HepG2 (cell line): ENCODE measurements around the gene S100A10. TPM values are rescaled to one million over a fixed set of nuclear protein-coding genes. Genes with fewer than 3 reads are reported as not detected.

Source experiments
- ATAC-seq: fragments of 200-7000 bp; cut with Tn5 transposase; 3 replicates; pipeline ENCODE4 v1.9.1; 2020; ENCODE audit warnings: mild to moderate bottlenecking, moderate library complexity
- BruUV-seq: library from RNA; stranded (reverse); fragments of 400-500 nt; replicated peaks from 2 replicates; lab custom pipeline; 2021; lab: Mats Ljungman, UMichigan
- CTCF ChIA-PET: fragments of 300-600 bp; formaldehyde crosslinking; extraction: SDS; loops from one replicate; lab custom pipeline; 2021; ENCODE audit warnings: low total read pairs, inconsistent platforms, low intra/inter-chr PET ratio; lab: Yijun Ruan, JAX
- POLR2A ChIA-PET: fragments of 350-600 bp; sonication (Branson Sonifier 250); formaldehyde crosslinking; loops from one replicate; lab custom pipeline; 2020; ENCODE audit warnings: antibody characterized with exemption, inconsistent platforms; lab: Yijun Ruan, JAX
- DNase-seq: peaks from one replicate; pipeline ENCODE4 v3.0.0-alpha.2; 2015; ENCODE audit warnings: low spot score
- FAIRE-seq: peaks from 3 replicates; lab custom pipeline; 2011; peaks lifted over from hg19 to GRCh38; lab: Jason Lieb, UNC
- H2AFZ ChIP-seq: one replicate; pipeline ENCODE4 v1.6.1; 2011; ENCODE audit warnings: low read length, inconsistent platforms
- H3K27ac ChIP-seq: fragments of 300-600 bp; 3 replicates; pipeline ENCODE4 v1.8.0; 2011; ENCODE audit warnings: mixed run types, mild to moderate bottlenecking, mixed read lengths, low read length, inconsistent platforms; ENCODE audit not compliant: insufficient read depth; ENCODE audit errors: extremely low read length
- H3K27me3 ChIP-seq, 2 experiments: fragments of 200-600 bp in 1 of 2; 2 replicates in 1 of 2; 3 replicates in 1 of 2; pipeline versions ENCODE4 v1.6.0 to v1.8.0; 2011; ENCODE audit warnings: low read length in 2 of 2, mild to moderate bottlenecking in 2 of 2, moderate library complexity in 2 of 2, inconsistent platforms in 1 of 2; ENCODE audit not compliant: insufficient read depth in 2 of 2, control insufficient read depth in 1 of 2
- H3K36me3 ChIP-seq, 2 experiments: fragments of 200-600 bp in 1 of 2; replicated peaks in 1 of 2; 2 replicates in 1 of 2; 3 replicates in 1 of 2; pipeline versions ENCODE4 v1.5.1 to v1.8.0; 2011; ENCODE audit warnings: low read length in 2 of 2, inconsistent platforms in 1 of 2; ENCODE audit not compliant: insufficient read depth in 2 of 2, control insufficient read depth in 1 of 2
- H3K4me1 ChIP-seq: 2 replicates; pipeline ENCODE4 v1.5.1; 2012; ENCODE audit warnings: low read length, inconsistent platforms; ENCODE audit not compliant: insufficient read depth
- H3K4me2 ChIP-seq: 2 replicates; pipeline ENCODE4 v1.6.0; 2011; ENCODE audit warnings: low read depth, low read length, inconsistent platforms
- H3K4me3 ChIP-seq, 3 experiments: fragments of 200-600 bp in 1 of 3; sonication (generic), shearing (Covaris generic) in 1 of 3; replicated peaks in 1 of 3; 2 replicates each; pipeline ENCODE4 v1.5.1; 2011 to 2016; ENCODE audit warnings: low read length in 3 of 3, inconsistent platforms in 2 of 3, low read depth in 2 of 3, mild to moderate bottlenecking in 2 of 3, control low read depth in 1 of 3, mixed read lengths in 1 of 3; ENCODE audit not compliant: insufficient read depth in 1 of 3
- H3K79me2 ChIP-seq: one replicate; pipeline ENCODE4 v1.6.1; 2011; ENCODE audit warnings: low read length, inconsistent platforms; ENCODE audit not compliant: insufficient read depth
- H3K9ac ChIP-seq: 2 replicates; pipeline ENCODE4 v1.6.0; 2011; ENCODE audit warnings: mild to moderate bottlenecking, low read depth, low read length, inconsistent platforms; ENCODE audit not compliant: insufficient read depth
- H3K9me3 ChIP-seq: 2 replicates; pipeline ENCODE4 v1.5.1; 2012; ENCODE audit warnings: mild to moderate bottlenecking, low read length
- H4K20me1 ChIP-seq: 2 replicates; pipeline ENCODE4 v1.6.0; 2011; ENCODE audit warnings: inconsistent platforms, mild to moderate bottlenecking, low read length, moderate library complexity; ENCODE audit not compliant: insufficient read depth
- ATF2 ChIP-seq: sonication (generic); formaldehyde crosslinking; IDR thresholded peaks from 2 replicates; pipeline ENCODE4 v1.4.0; 2020; ENCODE audit warnings: missing genetic modification reagents
- BHLHE40 ChIP-seq: IDR thresholded peaks from 2 replicates; pipeline ENCODE4 v1.6.1; 2011; ENCODE audit warnings: low read length, improper control_type of control experiment
- CBX1 ChIP-seq: IDR thresholded peaks from one replicate; pipeline ENCODE4 v1.6.1; 2016; ENCODE audit warnings: antibody characterized with exemption, low read depth
- ELF4 ChIP-seq: sonication (generic); formaldehyde crosslinking; IDR thresholded peaks from 2 replicates; pipeline ENCODE4 v1.5.0; 2020; ENCODE audit warnings: missing genetic modification reagents, mild to moderate bottlenecking, moderate library complexity, borderline replicate concordance
- MXD1 ChIP-seq: sonication (generic); formaldehyde crosslinking; IDR thresholded peaks from 2 replicates; pipeline ENCODE4 v1.4.0; 2020; ENCODE audit warnings: mild to moderate bottlenecking, missing genetic modification reagents
- NFKBIZ ChIP-seq: IDR thresholded peaks from 2 replicates; pipeline ENCODE4 v1.6.1; 2018; ENCODE audit warnings: missing genetic modification reagents, missing compliant biosample characterization
- SRY ChIP-seq: sonication (generic); formaldehyde crosslinking; IDR thresholded peaks from 2 replicates; pipeline ENCODE4 v1.8.0; 2022; ENCODE audit warnings: mild to moderate bottlenecking, missing genetic modification reagents
- ZNF253 ChIP-seq: sonication (generic); formaldehyde crosslinking; IDR thresholded peaks from 2 replicates; pipeline ENCODE4 v1.8.0; 2022; ENCODE audit warnings: mild to moderate bottlenecking, missing genetic modification reagents, borderline replicate concordance
- ZNF431 ChIP-seq: sonication (generic); formaldehyde crosslinking; IDR thresholded peaks from 2 replicates; pipeline ENCODE4 v1.9.0; 2022; ENCODE audit warnings: missing genetic modification reagents, low read depth, mild to moderate bottlenecking, borderline replicate concordance
- ZNF44 ChIP-seq: sonication (generic); formaldehyde crosslinking; IDR thresholded peaks from 2 replicates; pipeline ENCODE4 v1.5.1; 2020; ENCODE audit warnings: mild to moderate bottlenecking, missing genetic modification reagents
- WGBS: methylation state at CpG from one replicate; pipeline ENCODE4 v1.1.6; 2017; ENCODE audit warnings: low lambda C conversion rate; 5-methylcytosine and 5-hydroxymethylcytosine counted together
- in situ Hi-C: cut with HindIII; loops from 2 replicates; pipeline ENCODE4 v1.10.0; 2017; ENCODE audit warnings: low pct_unique_long_range_greater_than_20kb; ENCODE audit not compliant: extremely low pct_ligation_motif_present
- intact Hi-C: fragments of 100-400 bp; cut with micrococcal nuclease; formaldehyde crosslinking; loops from one replicate; pipeline ENCODE4 v1.10.0; 2022; ENCODE audit not compliant: unreplicated experiment
- polyA plus RNA-seq, 8 experiments: library from polyadenylated mRNA; depleted of rRNA in 3 of 8; stranded (reverse) in 7 of 8; unstranded in 1 of 8; fragments of >200 nt; fragmentation: Illumina TruSeq in 4 of 8; extraction: Trizol in 4 of 8; gene quantifications; 2 replicates each; pipeline versions ENCODE4 v1.2.1 to v1.2.3, GENCODE V29; 2011 to 2016; ENCODE audit warnings: low read depth in 4 of 8, missing spikeins in 1 of 8, mixed read lengths in 1 of 8; ENCODE audit not compliant: insufficient read depth in 1 of 8
- total RNA-seq, 5 experiments: library from RNA; depleted of rRNA; stranded (reverse); fragments of >200 nt; fragmentation: Illumina TruSeq; extraction: Trizol; gene quantifications; 2 replicates each; pipeline ENCODE4 v1.2.3, GENCODE V29; 2016; ENCODE audit warnings: low read depth in 1 of 5

S100A10 gene
- total and polyA plus RNA-seq, 2 of the 13 experiments (the other 11 are each of a cell fraction or from before 2014, with no cell fraction given) = 16.8 to 28.7 TPM

- Histone ChIP-seq H3K27ac (no peak overlapping the region), H3K9ac (no peak overlapping the region), H3K36me3 (no peaks in the 10 kb centered on the region), H2AFZ (no peak overlapping the region), H3K4me3 (no peak overlapping the region), H3K79me2 (no peaks in the 10 kb centered on the region), H3K9me3 (no peaks in the 10 kb centered on the region), H3K4me1 (peaks cover 6% of the 10 kb centered on the region), H3K4me2 (no peak overlapping the region), H3K27me3 (no peaks in the 10 kb centered on the region), H4K20me1 (no peaks in the 10 kb centered on the region)
- CTCF ChIA-PET = interaction anchor here (1.4 to 3.1 kb wide), 2 partner anchors 67 to 78 kb away, joined by 3 to 33 read pairs; no protein-coding TSS in a partner anchor
- POLR2A ChIA-PET = no interaction called here
- no peak for ATAC-seq
- in situ Hi-C loops (no loop called here), intact Hi-C loops (loop anchor here (2.0 kb wide), 1 partner anchor 33 kb away; no protein-coding TSS in a partner anchor)
- DNase-seq = no peak
- BruUV-seq = no TSS peak
- WGBS = 11% methylated on average over 2 of the region's 2 CpGs
- FAIRE-seq = no peak
- no peak for TF ChIP-seq ATF2 (CRISPR knock-in tag)
- no peak for TF ChIP-seq MXD1 (CRISPR knock-in tag)
- TF ChIP-seq NFKBIZ (CRISPR knock-in tag) = no peak
- TF ChIP-seq ZNF44 (CRISPR knock-in tag) = no peak
These were observed 57.6 kb downstream of the S100A10 start for GRCh38 chr1:151935894-151936602.

GRCh38 chr1:151935154-151935553 lies 58.5 kb downstream of the S100A10 start:
- 34% methylated on average over 3 of the region's 3 CpGs for WGBS
- Histone ChIP-seq H3K4me2 (no peak overlapping the region), H3K9me3 (no peaks in the 10 kb centered on the region), H3K9ac (no peak overlapping the region), H3K4me1 (no peaks in the 10 kb centered on the region), H3K79me2 (no peaks in the 10 kb centered on the region), H3K27me3 (no peaks in the 10 kb centered on the region), H3K4me3 (no peak overlapping the region), H4K20me1 (no peaks in the 10 kb centered on the region), H3K27ac (no peak overlapping the region), H3K36me3 (no peaks in the 10 kb centered on the region), H2AFZ (no peak overlapping the region)
- TF ChIP-seq ELF4 (CRISPR knock-in tag) (no peak), BHLHE40 (no peak), CBX1 (no peak), ZNF431 (CRISPR knock-in tag) (no peak), SRY (CRISPR knock-in tag) (no peak), ZNF253 (CRISPR knock-in tag) (no peak)
- CTCF ChIA-PET = interaction anchor here (2.0 to 3.1 kb wide), 3 partner anchors 61 to 78 kb away, joined by 9 to 33 read pairs (median 13); no protein-coding TSS in a partner anchor
- POLR2A ChIA-PET = interaction anchor here (1.3 kb wide), 1 partner anchor 66 kb away, joined by 3 read pairs; no protein-coding TSS in a partner anchor
- in situ Hi-C loops (no loop called here), intact Hi-C loops (loop anchor here (2.0 kb wide), 1 partner anchor 34 kb away; no protein-coding TSS in a partner anchor)
- ATAC-seq (no peak), FAIRE-seq (no peak), DNase-seq (no peak)
- no TSS peak for BruUV-seq
